ENCODE results near the gene SLC7A5. TPM values are rescaled to one million over a fixed set of nuclear protein-coding genes. Genes with fewer than 3 reads are reported as not detected.

The SLC7A5 gene
- total RNA-seq, 4 donors from 2014 or later, result 2.7 to 7.0 (median 5.7) TPM

DNA sequence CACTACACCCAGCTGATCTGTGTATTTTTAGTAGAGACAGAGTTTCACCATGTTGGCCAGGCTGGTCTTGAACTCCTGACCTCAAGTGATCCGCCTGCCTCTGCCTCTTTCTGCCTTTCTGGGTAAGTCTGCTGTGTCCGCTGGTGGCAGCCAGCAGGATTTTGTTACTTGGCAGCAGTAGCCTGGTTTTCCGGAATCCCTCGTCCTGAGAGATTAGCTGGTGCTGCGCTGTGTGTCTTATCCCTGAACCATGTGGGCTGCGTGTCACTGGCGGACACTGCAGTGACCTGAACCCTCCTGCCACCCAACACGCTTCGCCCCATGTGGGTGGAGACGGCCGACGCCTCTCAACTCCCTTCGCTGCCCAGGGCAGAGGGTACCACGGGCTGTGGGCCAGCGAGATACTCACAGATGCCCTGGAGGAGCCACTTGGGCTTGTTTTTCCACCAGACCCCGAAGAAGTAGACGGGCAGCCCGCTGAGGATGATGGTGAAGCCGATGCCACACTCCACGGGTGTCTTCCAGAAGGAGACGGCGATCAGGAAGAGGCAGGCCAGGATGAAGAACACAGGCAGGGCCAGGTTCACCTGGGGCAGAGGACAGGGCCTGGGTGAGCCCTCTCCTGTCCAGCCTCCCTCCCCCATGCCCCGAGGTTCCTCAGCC lies 35.2 kb downstream of the SLC7A5 start:
- Histone ChIP-seq H3K27me3 (no peaks in the 10 kb centered on the region), H3K4me3 (no peak overlapping the region), H3K9me3 (no peaks in the 10 kb centered on the region), H3K27ac (no peak overlapping the region), H3K4me1 (no peaks in the 10 kb centered on the region), H3K36me3 (no peaks in the 10 kb centered on the region)
- DNase-seq, result no peak
- TF ChIP-seq EP300 (IDR thresholded peaks at IDR 0.05; ENCODE audit: low read depth) (no peak), CTCF (IDR thresholded peaks at IDR 0.05) (no peak), POLR2AphosphoS5 (IDR thresholded peaks at IDR 0.05) (no peak), POLR2A (IDR thresholded peaks at IDR 0.05) (no peak)
- in situ Hi-C loops (cut with MboI; ENCODE audit: low pct_ligation_motif_present in 1 of 4, low pct_unique_long_range_greater_than_20kb in 1 of 4, low sequenced_read_pairs in 3 of 4) (no loop called here), intact Hi-C loops (cut with DNase I; ENCODE audit: low total_unique reads) (no loop called here)
- WGBS, 2 donors (ENCODE audit: low coverage in 1 of 2), result 89% methylated on average over 23 of the region's 23 CpGs; no CpG with 5 or more reads in 1 of the 2 donors

DNA sequence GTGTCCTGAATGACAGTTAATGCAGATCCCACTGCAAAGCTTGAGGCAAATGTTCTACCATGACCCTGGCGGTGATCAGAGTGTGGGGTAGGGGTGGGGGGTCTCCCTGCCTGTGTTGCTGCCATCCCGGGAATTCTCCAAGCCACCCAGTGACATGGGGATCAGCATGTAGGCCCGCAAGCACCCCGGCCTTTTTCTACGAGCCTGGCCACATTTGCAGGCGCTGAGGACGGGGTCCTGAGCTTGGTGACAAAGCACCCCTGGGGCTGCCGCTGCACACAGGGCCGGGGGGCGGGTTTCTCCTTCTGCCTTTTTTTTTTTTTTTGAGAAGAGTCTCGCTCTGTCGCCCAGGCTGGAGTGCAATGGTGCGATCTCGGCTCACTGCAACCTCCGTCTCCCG lies 35.8 kb downstream of the SLC7A5 start:
- H3K4me3 ChIP-seq, result no peak overlapping the region
- no peaks in the 10 kb centered on the region for H3K27me3 ChIP-seq
- no peak overlapping the region for H3K27ac ChIP-seq
- DNase-seq, result no peak
- in situ Hi-C loops (cut with MboI; ENCODE audit: low pct_ligation_motif_present in 1 of 4, low pct_unique_long_range_greater_than_20kb in 1 of 4, low sequenced_read_pairs in 3 of 4), result no loop called here
- no peaks in the 10 kb centered on the region for H3K9me3 ChIP-seq
- no peaks in the 10 kb centered on the region for H3K36me3 ChIP-seq
- H3K4me1 ChIP-seq, result no peaks in the 10 kb centered on the region
- TF ChIP-seq EP300 (IDR thresholded peaks at IDR 0.05; ENCODE audit: low read depth) (no peak), POLR2AphosphoS5 (IDR thresholded peaks at IDR 0.05) (no peak), POLR2A (IDR thresholded peaks at IDR 0.05) (no peak), CTCF (IDR thresholded peaks at IDR 0.05) (no peak)
- intact Hi-C loops (cut with DNase I; ENCODE audit: low total_unique reads), result no loop called here
- WGBS, 2 donors (ENCODE audit: low coverage in 1 of 2), result 90 to 98% methylated on average over 9 to 16 of the region's 16 CpGs

GRCh38 chr16:87832741-87833502 lies 36.4 kb downstream of the SLC7A5 start:
- no peak overlapping the region for H3K27ac ChIP-seq
- intact Hi-C loops (cut with DNase I; ENCODE audit: low total_unique reads) (no loop called here), in situ Hi-C loops (cut with MboI; ENCODE audit: low pct_ligation_motif_present in 1 of 4, low pct_unique_long_range_greater_than_20kb in 1 of 4, low sequenced_read_pairs in 3 of 4) (no loop called here)
- TF ChIP-seq POLR2A (IDR thresholded peaks at IDR 0.05) (no peak), CTCF (IDR thresholded peaks at IDR 0.05) (no peak), EP300 (IDR thresholded peaks at IDR 0.05; ENCODE audit: low read depth) (no peak), POLR2AphosphoS5 (IDR thresholded peaks at IDR 0.05) (no peak)
- H3K9me3 ChIP-seq, result no peaks in the 10 kb centered on the region
- DNase-seq, result no peak
- H3K4me3 ChIP-seq, result no peak overlapping the region
- H3K27me3 ChIP-seq, result no peaks in the 10 kb centered on the region
- H3K36me3 ChIP-seq, result no peaks in the 10 kb centered on the region
- no peaks in the 10 kb centered on the region for H3K4me1 ChIP-seq
- WGBS, 2 donors (ENCODE audit: low coverage in 1 of 2), result 87% methylated on average over 34 of the region's 34 CpGs; no CpG with 5 or more reads in 1 of the 2 donors

- H3K4me3 ChIP-seq, result no peak overlapping the region
- H3K4me1 ChIP-seq, result no peaks in the 10 kb centered on the region
- DNase-seq, result no peak
- H3K9me3 ChIP-seq, result no peaks in the 10 kb centered on the region
- no peaks in the 10 kb centered on the region for H3K36me3 ChIP-seq
- H3K27me3 ChIP-seq, result no peaks in the 10 kb centered on the region
- intact Hi-C loops (cut with DNase I; ENCODE audit: low total_unique reads), result no loop called here
- in situ Hi-C loops (cut with MboI; ENCODE audit: low pct_ligation_motif_present in 1 of 4, low pct_unique_long_range_greater_than_20kb in 1 of 4, low sequenced_read_pairs in 3 of 4), result no loop called here
- no peak overlapping the region for H3K27ac ChIP-seq
- WGBS, 2 donors (ENCODE audit: low coverage in 1 of 2), result 79% methylated on average over 6 of the region's 6 CpGs; no CpG with 5 or more reads in 1 of the 2 donors
- TF ChIP-seq EP300 (IDR thresholded peaks at IDR 0.05; ENCODE audit: low read depth) (no peak), POLR2A (IDR thresholded peaks at IDR 0.05) (no peak), CTCF (IDR thresholded peaks at IDR 0.05) (no peak), POLR2AphosphoS5 (IDR thresholded peaks at IDR 0.05) (no peak)
These were observed 37.2 kb downstream of the SLC7A5 start for GRCh38 chr16:87832137-87832527.

Measured in transverse colon (tissue), 4 donors.